ENCODE results near the gene LRRC17.

- TF ChIP-seq CTCF (conservative IDR thresholded peaks at IDR 0.05; ENCODE audit: low read depth, low read length): no peak
- no peak; the same call in 1 of the 2 replicates for TF ChIP-seq POLR2A (IDR thresholded peaks at IDR 0.05; ENCODE audit: low read depth, low read length)
- 0 out of 2 replicates have a peak, but pooled peaks have one; percentile 3 for TF ChIP-seq BHLHE40 (IDR thresholded peaks at IDR 0.05; ENCODE audit: low read depth, low read length)
- TF ChIP-seq MAZ (IDR thresholded peaks at IDR 0.05; ENCODE audit: borderline replicate concordance, low read depth, low read length): no peak
- TF ChIP-seq RAD21 (IDR thresholded peaks at IDR 0.05; ENCODE audit: low read length): no peak; the same call in 1 of the 2 replicates
- TF ChIP-seq MXI1 (IDR thresholded peaks at IDR 0.05; ENCODE audit: borderline replicate concordance, low read depth, low read length): no peak
- TF ChIP-seq SMC3 (IDR thresholded peaks at IDR 0.05; ENCODE audit: low read depth, low read length): no peak
Observed at GRCh38 chr7:102874166-102874829, 38.5 kb upstream of the LRRC17 start.

All from IMR-90 (cell line).